Keratinocyte (primary cell): ENCODE results near the gene UCN3.

Experiments
- CTCF ChIP-seq, 3 experiments: IDR thresholded peaks in 1 of 3; conservative IDR thresholded peaks in 1 of 3; optimal IDR thresholded peaks in 1 of 3; 2 replicates in 2 of 3; 3 replicates in 1 of 3; pipeline versions ENCODE3 to v1.5.1; 2011; ENCODE audit warnings: low read length in 3 of 3, mild to moderate bottlenecking in 3 of 3, moderate library complexity in 2 of 3, control low read depth in 1 of 3, inconsistent platforms in 1 of 3; ENCODE audit not compliant: insufficient read depth in 2 of 3; ENCODE audit errors: extremely low read depth in 1 of 3
- EZH2 ChIP-seq: IDR thresholded peaks from one replicate; pipeline ENCODE4 v1.6.1; 2012; ENCODE audit warnings: inconsistent platforms, mild to moderate bottlenecking, low read length, moderate library complexity

GRCh38 chr10:5413012-5413938, 48.5 kb downstream of the UCN3 start:
- TF ChIP-seq CTCF (optimal IDR thresholded peaks at IDR 0.05 in 1 of 3, IDR thresholded peaks at IDR 0.05 in 1 of 3, conservative IDR thresholded peaks at IDR 0.05 in 1 of 3; ENCODE audit: extremely low read depth in 1 of 3, insufficient read depth in 2 of 3, low read length in 3 of 3), result no peak
- no peak for TF ChIP-seq EZH2
